ENCODE measurements around the gene SERHL2. TPM values are rescaled to one million over a fixed set of nuclear protein-coding genes. Genes with fewer than 3 reads are reported as not detected.

SERHL2 gene
- polyA plus RNA-seq, 1 donor (not counting 4 experiments of a cell fraction or from before 2014, with no cell fraction given): 2.5 TPM

GRCh38 chr22:42617155-42617983, 63.6 kb downstream of the SERHL2 start:
- peaks cover 11% of the 10 kb centered on the region for H4K20me1 ChIP-seq (ENCODE audit: control insufficient read depth, extremely low read depth, insufficient read depth, low read length)
- no peak overlapping the region for H3K27ac ChIP-seq (ENCODE audit: control insufficient read depth, insufficient read depth, low read length)
- TF ChIP-seq, protein P1, sequence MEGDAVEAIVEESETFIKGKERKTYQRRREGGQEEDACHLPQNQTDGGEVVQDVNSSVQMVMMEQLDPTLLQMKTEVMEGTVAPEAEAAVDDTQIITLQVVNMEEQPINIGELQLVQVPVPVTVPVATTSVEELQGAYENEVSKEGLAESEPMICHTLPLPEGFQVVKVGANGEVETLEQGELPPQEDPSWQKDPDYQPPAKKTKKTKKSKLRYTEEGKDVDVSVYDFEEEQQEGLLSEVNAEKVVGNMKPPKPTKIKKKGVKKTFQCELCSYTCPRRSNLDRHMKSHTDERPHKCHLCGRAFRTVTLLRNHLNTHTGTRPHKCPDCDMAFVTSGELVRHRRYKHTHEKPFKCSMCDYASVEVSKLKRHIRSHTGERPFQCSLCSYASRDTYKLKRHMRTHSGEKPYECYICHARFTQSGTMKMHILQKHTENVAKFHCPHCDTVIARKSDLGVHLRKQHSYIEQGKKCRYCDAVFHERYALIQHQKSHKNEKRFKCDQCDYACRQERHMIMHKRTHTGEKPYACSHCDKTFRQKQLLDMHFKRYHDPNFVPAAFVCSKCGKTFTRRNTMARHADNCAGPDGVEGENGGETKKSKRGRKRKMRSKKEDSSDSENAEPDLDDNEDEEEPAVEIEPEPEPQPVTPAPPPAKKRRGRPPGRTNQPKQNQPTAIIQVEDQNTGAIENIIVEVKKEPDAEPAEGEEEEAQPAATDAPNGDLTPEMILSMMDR (optimal IDR thresholded peaks at IDR 0.05 in 1 of 3, IDR thresholded peaks at IDR 0.05 in 1 of 3, conservative IDR thresholded peaks at IDR 0.05 in 1 of 3; ENCODE audit: extremely low read depth in 1 of 3, insufficient read depth in 2 of 3, low read length in 3 of 3): no peak
- no peak for TF ChIP-seq EZH2 (IDR thresholded peaks at IDR 0.05; ENCODE audit: low read length)
- no peak overlapping the region for H3K4me3 ChIP-seq (ENCODE audit: control insufficient read depth in 2 of 3, extremely low read depth in 1 of 3, insufficient read depth in 2 of 3, low read depth in 1 of 3, low read length in 3 of 3)
- dilution Hi-C loops (cut with MboI; ENCODE audit: extremely low pct_ligation_motif_present, low sequenced_read_pairs): no loop called here
- peaks cover 39% of the 10 kb centered on the region for H3K4me1 ChIP-seq (ENCODE audit: control insufficient read depth, extremely low read depth, insufficient read depth, low read length)
- H3K9me1 ChIP-seq (ENCODE audit: control insufficient read depth, extremely low read depth, insufficient read depth, low read length): peaks cover 2% of the 10 kb centered on the region
- H3K36me3 ChIP-seq (ENCODE audit: control insufficient read depth in 2 of 2, extremely low read depth in 1 of 2, insufficient read depth in 2 of 2, low read length in 2 of 2): peaks cover 2 to 16% of the 10 kb centered on the region in 2 experiments
- H3K79me2 ChIP-seq (ENCODE audit: control insufficient read depth, insufficient read depth, low read length): peaks cover 18% of the 10 kb centered on the region
- no peak overlapping the region for H3K9ac ChIP-seq (ENCODE audit: control insufficient read depth, extremely low read depth, insufficient read depth, low read length)
- no peaks in the 10 kb centered on the region for H3K9me3 ChIP-seq (ENCODE audit: control insufficient read depth, low read depth, low read length)
- no peaks in the 10 kb centered on the region for H3K27me3 ChIP-seq (ENCODE audit: control insufficient read depth, extremely low read depth, insufficient read depth, low read length)
- H2AFZ ChIP-seq (ENCODE audit: control insufficient read depth, low read length): no peak overlapping the region
- FAIRE-seq: no peak
- H3K4me2 ChIP-seq (ENCODE audit: control insufficient read depth, extremely low read depth, insufficient read depth, low read depth, low read length): no peak overlapping the region
- no peak for DNase-seq (ENCODE audit: low read depth, low spot score)

DNA sequence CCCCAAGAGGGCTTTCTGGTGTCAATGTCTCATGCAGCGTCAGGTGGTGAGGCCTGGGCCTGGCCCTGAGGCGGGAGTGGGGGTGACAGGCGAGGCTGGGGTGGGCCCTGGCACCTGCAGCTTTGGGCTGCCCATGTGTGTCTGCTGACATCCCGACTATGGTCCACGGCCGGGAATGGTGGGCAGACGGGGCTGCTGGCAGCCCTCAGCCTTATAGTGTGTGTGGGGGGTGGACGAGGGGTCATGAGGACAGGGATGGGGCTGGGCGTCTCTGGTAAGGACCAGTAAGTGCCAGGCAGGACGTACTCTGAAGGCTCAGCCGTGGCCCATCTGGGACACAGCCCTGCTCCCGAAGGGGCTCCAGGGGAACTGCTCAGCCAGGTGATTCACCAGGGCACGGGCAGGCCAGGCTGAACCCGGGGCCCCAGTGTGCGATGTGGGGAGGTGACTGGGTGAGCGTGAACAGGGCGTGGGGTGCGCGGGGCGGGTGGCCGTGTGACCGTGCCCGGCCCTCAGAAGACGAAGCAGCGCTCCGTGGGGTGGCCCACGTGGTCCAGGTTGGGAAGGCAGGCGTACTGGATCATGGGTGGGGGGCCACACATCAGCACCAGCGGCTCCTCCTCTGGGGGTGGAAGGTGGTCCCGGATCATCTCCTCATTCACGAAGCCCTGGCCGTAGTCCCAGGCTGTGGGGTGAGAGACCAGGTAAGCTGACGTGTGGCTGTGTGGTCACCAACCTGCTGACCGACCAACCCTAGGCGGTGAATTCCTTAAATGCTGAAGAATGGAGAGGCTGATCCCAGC, 65.7 kb downstream of the SERHL2 start:
- Histone ChIP-seq H2AFZ (ENCODE audit: control insufficient read depth, low read length) (no peak overlapping the region), H3K9me1 (ENCODE audit: control insufficient read depth, extremely low read depth, insufficient read depth, low read length) (no peaks in the 10 kb centered on the region), H3K9me3 (ENCODE audit: control insufficient read depth, low read depth, low read length) (no peaks in the 10 kb centered on the region), H3K79me2 (ENCODE audit: control insufficient read depth, insufficient read depth, low read length) (no peaks in the 10 kb centered on the region), H3K4me2 (ENCODE audit: control insufficient read depth, extremely low read depth, insufficient read depth, low read depth, low read length) (no peak overlapping the region), H3K4me3 (ENCODE audit: control insufficient read depth in 2 of 3, extremely low read depth in 1 of 3, insufficient read depth in 2 of 3, low read depth in 1 of 3, low read length in 3 of 3) (no peak overlapping the region), H3K9ac (ENCODE audit: control insufficient read depth, extremely low read depth, insufficient read depth, low read length) (no peak overlapping the region), H3K4me1 (ENCODE audit: control insufficient read depth, extremely low read depth, insufficient read depth, low read length) (peaks cover 29% of the 10 kb centered on the region), H3K36me3 (ENCODE audit: control insufficient read depth in 2 of 2, extremely low read depth in 1 of 2, insufficient read depth in 2 of 2, low read length in 2 of 2) (peaks cover 9 to 20% of the 10 kb centered on the region in 2 experiments), H4K20me1 (ENCODE audit: control insufficient read depth, extremely low read depth, insufficient read depth, low read length) (peaks cover 4% of the 10 kb centered on the region), H3K27me3 (ENCODE audit: control insufficient read depth, extremely low read depth, insufficient read depth, low read length) (no peaks in the 10 kb centered on the region), H3K27ac (ENCODE audit: control insufficient read depth, insufficient read depth, low read length) (no peak overlapping the region)
- FAIRE-seq: no peak
- dilution Hi-C loops (cut with MboI; ENCODE audit: extremely low pct_ligation_motif_present, low sequenced_read_pairs): no loop called here
- DNase-seq (ENCODE audit: low read depth, low spot score): no peak
- TF ChIP-seq EZH2 (IDR thresholded peaks at IDR 0.05; ENCODE audit: low read length): no peak
- TF ChIP-seq, protein P1 (optimal IDR thresholded peaks at IDR 0.05 in 1 of 3, IDR thresholded peaks at IDR 0.05 in 1 of 3, conservative IDR thresholded peaks at IDR 0.05 in 1 of 3; ENCODE audit: extremely low read depth in 1 of 3, insufficient read depth in 2 of 3, low read length in 3 of 3): no peak

All from keratinocyte (primary cell).